Activated naive CD8-positive, alpha-beta T cell (primary cell): ENCODE results near the gene ZKSCAN5.
"Not testable (repeated sequence)": the region's sequence is repeated elsewhere in the genome, so short reads cannot be mapped to it uniquely, and the experiment has no call there.

ENCODE experiments used
- H3K27ac Mint-ChIP-seq: one replicate; pipeline ENCODE4 v1.8.0; 2021; ENCODE audit warnings: mixed read lengths
- H3K27me3 Mint-ChIP-seq: one replicate; pipeline ENCODE4 v1.8.0; 2021; ENCODE audit warnings: mixed read lengths
- H3K36me3 Mint-ChIP-seq: one replicate; pipeline ENCODE4 v1.8.0; 2021; ENCODE audit warnings: mixed read lengths
- H3K4me1 Mint-ChIP-seq: one replicate; pipeline ENCODE4 v1.8.0; 2021; ENCODE audit warnings: low read depth, mixed read lengths
- H3K4me3 Mint-ChIP-seq: one replicate; pipeline ENCODE4 v1.8.0; 2021; ENCODE audit warnings: mild to moderate bottlenecking, mixed read lengths
- H3K9me3 Mint-ChIP-seq: one replicate; pipeline ENCODE4 v1.8.0; 2021; ENCODE audit warnings: low read depth, mixed read lengths

The ZKSCAN5 gene

GRCh38 chr7:99579956-99580777 is 75.7 kb downstream of the ZKSCAN5 start:
- Mint-ChIP-seq H3K27me3 (no peaks in the 10 kb centered on the region), H3K4me1 (peaks cover 18% of the 10 kb centered on the region), H3K36me3 (no peaks in the 10 kb centered on the region), H3K9me3 (no peaks in the 10 kb centered on the region), H3K27ac (peak overlapping the region; percentile 96), H3K4me3 (peak overlapping the region; percentile 90)

- not testable (repeated sequence) for H3K27me3 Mint-ChIP-seq, H3K36me3 Mint-ChIP-seq, H3K9me3 Mint-ChIP-seq
- peak overlapping the region; percentile 96 for H3K27ac Mint-ChIP-seq
- H3K4me3 Mint-ChIP-seq: peak overlapping the region; percentile 90
- peaks cover 18% of the 10 kb centered on the region for H3K4me1 Mint-ChIP-seq
Measured at GRCh38 chr7:99580778-99581332, 76.4 kb downstream of the ZKSCAN5 start.
